ENCODE results near the gene IRF5. TPM values are rescaled to one million over a fixed set of nuclear protein-coding genes. Genes with fewer than 3 reads are reported as not detected.

The IRF5 gene
- total RNA-seq, 1 experiment from 2014 or later = 13.4 TPM

DNA sequence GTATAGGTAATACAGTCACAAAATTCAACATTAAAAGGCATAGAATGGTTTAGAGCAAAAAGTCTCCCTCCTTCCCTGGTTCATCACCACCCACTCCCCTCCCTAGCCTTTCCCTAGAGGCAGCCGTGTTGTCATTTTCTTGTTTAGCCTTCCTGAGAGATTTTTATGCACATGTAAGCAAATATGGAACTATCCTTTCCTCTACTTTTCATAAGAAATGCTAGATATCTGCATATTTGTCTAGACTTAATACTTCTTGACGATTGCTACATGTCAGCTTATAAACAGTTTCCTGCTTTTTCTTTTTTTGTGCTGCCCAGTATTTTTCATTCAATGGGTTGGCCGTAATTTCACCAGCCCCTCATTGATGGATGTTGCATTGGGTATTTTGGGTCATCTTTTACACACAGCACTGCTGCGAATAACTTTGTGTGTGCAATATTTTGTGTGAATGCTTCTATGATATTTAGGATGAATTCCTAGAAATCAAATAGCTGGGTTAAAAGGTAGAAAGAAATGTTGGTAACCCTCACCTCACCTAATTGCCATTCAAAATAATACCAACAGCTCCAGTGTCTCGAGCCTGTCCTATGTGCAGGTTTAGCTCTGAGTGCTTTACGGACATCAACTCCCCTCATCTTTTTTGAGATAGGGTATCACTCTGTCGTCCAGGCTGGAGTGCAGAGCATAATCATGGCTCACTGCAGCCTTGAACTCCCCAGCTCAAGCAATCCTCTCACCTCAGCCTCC, 6.9 kb downstream of the IRF5 start:
- no peaks in the 10 kb centered on the region for H3K9me3 Mint-ChIP-seq (ENCODE audit: low read depth, unreplicated experiment)
- CTCF ChIA-PET = interaction anchor here (0.6 kb wide), 2 partner anchors 99 to 109 kb away, joined by 3 to 5 read pairs; no protein-coding TSS in a partner anchor
- no TSS peak for BruUV-seq (replicated peaks)
- H3K4me3 Mint-ChIP-seq (ENCODE audit: low read depth, unreplicated experiment) = no peak overlapping the region
- no peak for DNase-seq
- no peak overlapping the region for H3K27ac Mint-ChIP-seq (ENCODE audit: unreplicated experiment)
- H3K4me1 Mint-ChIP-seq (ENCODE audit: low read depth, unreplicated experiment) = no peaks in the 10 kb centered on the region
- H3K36me3 Mint-ChIP-seq (ENCODE audit: insufficient read depth, unreplicated experiment) = peaks cover 13% of the 10 kb centered on the region
- no peak for TF ChIP-seq CTCF (IDR thresholded peaks at IDR 0.05; ENCODE audit: unreplicated experiment)
- no peaks in the 10 kb centered on the region for H3K27me3 Mint-ChIP-seq (ENCODE audit: unreplicated experiment)
- intact Hi-C loops (cut with micrococcal nuclease; ENCODE audit: unreplicated experiment) = no loop called here

DNA sequence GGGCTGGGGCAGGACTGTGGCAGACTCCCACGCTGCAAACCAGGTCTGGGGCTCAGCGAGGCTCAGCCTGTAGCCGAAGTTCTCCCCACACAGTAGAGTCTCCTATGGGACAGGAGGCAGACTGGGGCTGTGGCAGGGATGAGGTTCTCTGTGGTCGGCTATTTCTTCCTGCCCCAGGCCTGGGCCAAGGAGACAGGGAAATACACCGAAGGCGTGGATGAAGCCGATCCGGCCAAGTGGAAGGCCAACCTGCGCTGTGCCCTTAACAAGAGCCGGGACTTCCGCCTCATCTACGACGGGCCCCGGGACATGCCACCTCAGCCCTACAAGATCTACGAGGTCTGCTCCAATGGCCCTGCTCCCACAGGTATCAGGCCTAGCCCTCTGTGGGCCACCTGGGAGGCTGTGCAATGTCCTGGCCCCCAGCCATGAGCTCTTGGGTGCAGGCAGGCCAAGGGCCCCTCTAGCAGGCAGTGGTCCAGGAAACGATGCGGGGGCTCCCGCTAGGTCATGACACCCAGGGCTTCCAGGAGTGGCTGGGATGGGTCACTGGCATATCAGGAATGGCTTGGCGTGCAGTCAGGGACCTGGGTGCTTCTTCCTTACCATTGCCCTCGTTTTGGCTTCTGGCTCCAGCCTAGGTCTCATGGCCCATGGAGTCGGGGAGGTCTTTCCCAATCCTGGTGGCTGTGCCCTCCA, 8.1 kb downstream of the IRF5 start:
- TF ChIP-seq CTCF (IDR thresholded peaks at IDR 0.05; ENCODE audit: unreplicated experiment) = no peak
- Mint-ChIP-seq H3K27ac (ENCODE audit: unreplicated experiment) (no peak overlapping the region), H3K4me1 (ENCODE audit: low read depth, unreplicated experiment) (no peaks in the 10 kb centered on the region), H3K36me3 (ENCODE audit: insufficient read depth, unreplicated experiment) (peaks cover 13% of the 10 kb centered on the region), H3K27me3 (ENCODE audit: unreplicated experiment) (no peaks in the 10 kb centered on the region), H3K4me3 (ENCODE audit: low read depth, unreplicated experiment) (no peak overlapping the region), H3K9me3 (ENCODE audit: low read depth, unreplicated experiment) (no peaks in the 10 kb centered on the region)
- intact Hi-C loops (cut with micrococcal nuclease; ENCODE audit: unreplicated experiment) = no loop called here
- no peak for DNase-seq
- BruUV-seq (replicated peaks) = no TSS peak
- CTCF ChIA-PET = no interaction called here

DNA sequence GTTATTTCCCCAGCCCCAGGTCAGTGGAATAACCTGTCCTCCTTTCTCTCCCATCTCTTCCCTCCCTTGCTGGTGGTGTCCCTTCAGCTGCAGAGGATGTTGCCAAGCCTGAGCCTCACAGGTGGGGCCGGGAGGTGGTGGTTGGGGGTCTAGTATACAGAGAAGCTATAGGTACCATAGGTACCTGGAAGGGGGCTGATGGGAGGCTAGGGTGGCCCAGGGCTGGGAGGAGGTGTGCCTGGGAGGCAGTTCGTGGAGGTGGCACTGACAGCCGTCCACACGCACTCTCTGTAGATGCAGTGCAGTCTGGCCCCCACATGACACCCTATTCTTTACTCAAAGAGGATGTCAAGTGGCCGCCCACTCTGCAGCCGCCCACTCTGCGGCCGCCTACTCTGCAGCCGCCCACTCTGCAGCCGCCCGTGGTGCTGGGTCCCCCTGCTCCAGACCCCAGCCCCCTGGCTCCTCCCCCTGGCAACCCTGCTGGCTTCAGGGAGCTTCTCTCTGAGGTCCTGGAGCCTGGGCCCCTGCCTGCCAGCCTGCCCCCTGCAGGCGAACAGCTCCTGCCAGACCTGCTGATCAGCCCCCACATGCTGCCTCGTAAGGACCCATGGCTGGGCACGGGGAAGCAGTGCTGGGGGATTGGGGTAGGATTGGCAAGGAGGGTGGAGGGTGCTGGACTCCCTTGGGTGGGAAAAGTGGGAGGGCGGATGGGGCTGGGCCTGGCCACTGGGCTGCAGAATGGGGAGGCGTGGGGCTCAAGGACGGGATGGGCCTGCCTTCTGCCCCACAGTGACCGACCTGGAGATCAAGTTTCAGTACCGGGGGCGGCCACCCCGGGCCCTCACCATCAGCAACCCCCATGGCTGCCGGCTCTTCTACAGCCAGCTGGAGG, 9.5 kb downstream of the IRF5 start:
- Mint-ChIP-seq H3K36me3 (ENCODE audit: insufficient read depth, unreplicated experiment) (peaks cover 24% of the 10 kb centered on the region), H3K4me1 (ENCODE audit: low read depth, unreplicated experiment) (no peaks in the 10 kb centered on the region), H3K27me3 (ENCODE audit: unreplicated experiment) (no peaks in the 10 kb centered on the region), H3K27ac (ENCODE audit: unreplicated experiment) (no peak overlapping the region), H3K4me3 (ENCODE audit: low read depth, unreplicated experiment) (no peak overlapping the region), H3K9me3 (ENCODE audit: low read depth, unreplicated experiment) (no peaks in the 10 kb centered on the region)
- TF ChIP-seq CTCF (IDR thresholded peaks at IDR 0.05; ENCODE audit: unreplicated experiment) = peak; percentile 53
- CTCF ChIA-PET = no interaction called here
- peak; percentile 11 for DNase-seq
- intact Hi-C loops (cut with micrococcal nuclease; ENCODE audit: unreplicated experiment) = no loop called here
- no TSS peak for BruUV-seq (replicated peaks)

DNA sequence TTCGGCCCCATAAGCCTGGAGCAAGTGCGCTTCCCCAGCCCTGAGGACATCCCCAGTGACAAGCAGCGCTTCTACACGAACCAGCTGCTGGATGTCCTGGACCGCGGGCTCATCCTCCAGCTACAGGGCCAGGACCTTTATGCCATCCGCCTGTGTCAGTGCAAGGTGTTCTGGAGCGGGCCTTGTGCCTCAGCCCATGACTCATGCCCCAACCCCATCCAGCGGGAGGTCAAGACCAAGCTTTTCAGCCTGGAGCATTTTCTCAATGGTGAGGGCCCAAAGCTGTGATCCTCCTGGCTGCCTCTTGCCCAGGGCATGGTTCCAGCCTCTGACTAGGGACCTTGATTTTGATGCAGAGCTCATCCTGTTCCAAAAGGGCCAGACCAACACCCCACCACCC, 10.1 kb downstream of the IRF5 start:
- Mint-ChIP-seq H3K27ac (ENCODE audit: unreplicated experiment) (no peak overlapping the region), H3K4me1 (ENCODE audit: low read depth, unreplicated experiment) (no peaks in the 10 kb centered on the region), H3K27me3 (ENCODE audit: unreplicated experiment) (no peaks in the 10 kb centered on the region), H3K9me3 (ENCODE audit: low read depth, unreplicated experiment) (no peaks in the 10 kb centered on the region), H3K4me3 (ENCODE audit: low read depth, unreplicated experiment) (no peak overlapping the region), H3K36me3 (ENCODE audit: insufficient read depth, unreplicated experiment) (peaks cover 24% of the 10 kb centered on the region)
- BruUV-seq (replicated peaks) = no TSS peak
- TF ChIP-seq CTCF (IDR thresholded peaks at IDR 0.05; ENCODE audit: unreplicated experiment) = no peak
- CTCF ChIA-PET = no interaction called here
- intact Hi-C loops (cut with micrococcal nuclease; ENCODE audit: unreplicated experiment) = no loop called here
- DNase-seq = no peak

Measured in Calu3 (cell line).